Hepatic stellate cell (primary cell): Measurements from ENCODE around the gene MICAL3.

Experiments
- DNase-seq: peaks from one replicate; pipeline ENCODE4 v3.0.0; 2011; ENCODE audit warnings: low spot score

The MICAL3 gene

GRCh38 chr22:17929909-17930308 is 94.5 kb downstream of the MICAL3 start:
- DNase-seq = no peak

- no peak for DNase-seq
These were observed 96.0 kb downstream of the MICAL3 start for GRCh38 chr22:17928391-17928790.

DNA sequence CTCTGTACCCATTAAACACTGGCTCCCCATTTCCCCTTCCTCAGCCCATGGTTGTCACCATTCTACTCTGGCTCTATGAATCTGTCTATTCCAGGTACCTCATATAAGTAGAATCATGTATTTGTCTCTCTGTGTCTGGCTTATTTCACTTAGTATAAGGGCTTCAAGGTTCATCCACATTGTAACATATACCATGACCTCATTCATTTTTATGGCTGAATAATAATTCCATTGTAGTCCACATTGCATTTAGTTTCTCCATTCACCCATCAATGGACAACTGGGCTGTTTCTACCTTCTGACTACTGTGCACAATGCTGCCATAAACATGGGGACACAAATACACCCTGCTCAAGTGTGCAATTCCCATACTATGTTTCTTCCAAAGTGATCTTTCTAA is 97.3 kb downstream of the MICAL3 start:
- no peak for DNase-seq

DNA sequence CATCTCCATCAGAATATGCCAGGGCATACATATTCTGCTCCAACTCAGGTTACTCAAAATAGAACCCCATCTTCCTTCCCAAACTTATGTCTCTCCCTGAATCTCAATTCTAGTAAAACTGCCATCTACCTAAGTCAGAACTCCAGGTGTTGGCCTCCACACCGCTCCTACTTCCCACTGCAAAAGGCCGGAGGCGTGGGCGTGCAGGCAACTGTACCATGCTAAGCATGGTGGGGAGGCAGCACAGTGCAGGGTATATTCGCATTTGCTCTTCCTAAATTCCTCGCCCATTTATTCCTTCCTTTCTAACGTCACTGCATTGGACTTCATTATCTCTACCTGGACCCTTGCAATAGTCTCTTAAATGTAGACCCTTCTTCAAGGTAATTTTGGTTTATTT is 97.8 kb downstream of the MICAL3 start:
- no peak for DNase-seq

- no peak for DNase-seq
These were observed 98.9 kb downstream of the MICAL3 start for GRCh38 chr22:17925431-17925841.

GRCh38 chr22:17924735-17925364 is 99.5 kb downstream of the MICAL3 start:
- DNase-seq = no peak

DNA sequence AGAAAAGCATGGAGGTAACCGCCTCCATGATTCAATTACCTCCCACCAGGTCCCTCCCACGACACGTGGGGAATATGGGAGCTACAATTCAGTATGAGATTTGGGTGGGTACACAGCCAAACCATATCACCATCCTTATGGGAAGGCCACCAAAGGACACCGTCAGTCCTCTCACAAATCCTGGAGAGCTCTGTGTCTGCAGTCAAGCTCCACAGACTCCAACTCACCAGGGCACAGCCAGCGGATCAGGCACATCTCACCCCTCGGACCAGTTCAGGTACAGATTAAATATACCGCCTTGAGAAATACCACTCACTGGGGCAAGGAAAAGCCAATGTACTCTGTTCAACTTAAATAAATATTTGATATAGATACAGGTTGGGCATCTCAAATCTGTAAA is 100.3 kb downstream of the MICAL3 start:
- DNase-seq = no peak

- peak; percentile 87 for DNase-seq
These were observed 101.1 kb downstream of the MICAL3 start for GRCh38 chr22:17922925-17923903.

GRCh38 chr22:17921871-17922821 is 102.2 kb downstream of the MICAL3 start:
- DNase-seq = no peak

DNA sequence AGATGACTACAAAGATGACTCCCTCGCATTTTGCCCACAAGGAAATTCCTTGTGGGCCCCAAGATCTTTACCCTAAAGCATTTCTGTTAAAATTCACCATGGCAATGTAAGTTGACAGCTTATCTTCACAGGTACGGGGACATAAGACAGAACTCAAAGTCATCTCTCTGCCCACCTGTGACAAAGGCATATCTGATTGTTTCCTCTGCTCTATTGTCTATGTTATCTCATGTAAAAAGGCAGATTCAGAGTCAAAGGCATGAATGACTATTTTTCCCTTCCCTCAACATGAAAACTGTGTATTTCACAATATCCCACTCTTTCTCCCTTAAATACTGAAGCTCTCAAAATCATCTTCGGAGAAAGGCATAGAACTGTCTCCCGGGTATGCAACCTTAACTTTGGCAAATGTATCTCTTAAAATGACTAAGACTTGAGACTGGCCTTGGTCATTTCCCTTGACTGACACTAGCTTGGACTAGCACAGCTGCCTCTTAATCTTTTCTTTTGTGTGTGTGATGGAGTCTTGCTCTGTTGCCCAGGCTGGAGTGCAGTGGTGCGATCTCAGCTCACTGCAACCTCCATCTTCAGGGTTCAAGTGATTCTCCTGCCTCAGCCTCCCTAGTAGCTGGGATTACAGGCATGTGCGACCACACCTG is 103.2 kb downstream of the MICAL3 start:
- DNase-seq = no peak

- DNase-seq = peak; percentile 31
These were observed 104.2 kb downstream of the MICAL3 start for GRCh38 chr22:17920145-17920605.

DNA sequence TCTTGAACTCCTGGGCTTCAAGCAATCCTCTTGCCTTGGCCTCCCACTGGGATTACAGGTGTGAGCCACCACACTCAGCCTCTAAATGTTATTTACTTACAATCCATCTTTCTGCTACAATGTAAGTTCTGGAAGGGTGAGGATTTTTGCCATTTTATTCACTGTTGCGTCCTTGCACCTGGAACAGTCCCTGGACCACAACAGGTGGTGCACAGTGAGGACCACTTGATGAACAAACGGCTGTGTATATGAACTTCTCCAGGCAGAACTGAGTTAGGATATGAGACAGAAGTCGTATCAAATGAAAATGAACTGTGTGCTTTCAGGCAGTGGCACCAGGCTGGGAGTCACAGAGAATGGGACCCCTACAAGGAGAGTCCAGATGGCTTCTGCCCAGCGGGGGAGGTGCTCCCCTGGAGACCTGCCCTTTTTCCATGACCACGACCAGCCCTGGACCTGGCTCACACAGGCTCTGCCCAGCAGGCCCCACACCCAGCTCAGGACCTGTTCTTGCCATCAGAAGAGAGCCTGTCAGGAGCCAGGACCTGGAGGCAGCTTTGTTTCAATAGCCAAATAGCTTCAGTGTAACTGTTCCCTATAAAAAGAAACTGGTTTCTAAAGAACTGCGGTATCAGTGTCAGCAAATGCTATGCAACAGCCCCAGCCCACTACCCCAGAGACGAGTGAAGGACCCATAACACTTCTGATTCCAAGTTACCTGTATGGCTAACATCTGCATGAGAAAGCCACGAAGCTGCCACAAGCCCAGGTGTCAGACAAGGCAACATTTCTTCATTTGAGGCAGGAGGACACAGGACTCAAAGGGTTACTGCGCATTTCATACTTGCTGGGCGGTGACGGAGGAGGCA is 104.9 kb downstream of the MICAL3 start:
- DNase-seq = no peak

DNA sequence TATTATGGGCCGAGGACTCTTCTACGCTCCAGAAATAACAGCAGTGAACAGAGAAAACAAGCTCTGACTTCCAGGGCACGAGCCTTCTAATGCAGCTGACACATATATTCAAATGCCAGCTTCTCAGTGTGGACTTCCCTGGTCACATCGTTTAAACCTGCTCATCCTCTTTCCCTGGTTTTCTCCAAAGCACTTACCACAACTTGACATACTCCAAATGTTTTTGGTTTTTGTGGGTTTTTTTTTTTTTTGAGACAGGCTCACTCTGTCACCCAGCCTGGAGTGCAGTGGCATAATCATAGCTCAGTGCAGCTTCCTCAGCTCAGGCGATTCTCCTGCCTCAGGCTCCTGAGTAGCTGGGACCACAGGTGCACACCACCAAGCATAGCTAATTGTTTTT is 105.5 kb downstream of the MICAL3 start:
- peak; percentile 79 for DNase-seq

GRCh38 chr22:17917490-17917983 is 106.8 kb downstream of the MICAL3 start:
- no peak for DNase-seq

GRCh38 chr22:17916226-17916889 is 108.0 kb downstream of the MICAL3 start:
- no peak for DNase-seq

DNA sequence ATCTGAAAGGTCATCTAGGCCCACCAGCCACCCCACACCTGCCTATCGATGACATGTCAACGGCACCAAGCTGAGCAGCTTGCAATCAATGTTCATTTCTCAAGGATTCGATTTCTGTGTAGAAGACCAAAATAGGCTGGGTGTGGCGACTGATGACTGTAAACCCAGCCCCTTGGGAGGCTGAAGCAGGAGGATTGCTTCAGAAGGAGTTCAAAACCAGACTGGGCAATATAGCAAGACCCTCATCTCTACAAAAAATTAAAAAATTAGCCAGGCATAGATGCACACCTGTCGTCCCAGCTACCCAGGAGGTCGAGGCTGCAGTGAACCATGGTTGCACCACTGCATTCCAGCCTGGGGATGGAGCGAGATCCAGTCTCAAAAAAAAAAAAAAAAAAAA is 108.7 kb downstream of the MICAL3 start:
- DNase-seq = no peak

DNA sequence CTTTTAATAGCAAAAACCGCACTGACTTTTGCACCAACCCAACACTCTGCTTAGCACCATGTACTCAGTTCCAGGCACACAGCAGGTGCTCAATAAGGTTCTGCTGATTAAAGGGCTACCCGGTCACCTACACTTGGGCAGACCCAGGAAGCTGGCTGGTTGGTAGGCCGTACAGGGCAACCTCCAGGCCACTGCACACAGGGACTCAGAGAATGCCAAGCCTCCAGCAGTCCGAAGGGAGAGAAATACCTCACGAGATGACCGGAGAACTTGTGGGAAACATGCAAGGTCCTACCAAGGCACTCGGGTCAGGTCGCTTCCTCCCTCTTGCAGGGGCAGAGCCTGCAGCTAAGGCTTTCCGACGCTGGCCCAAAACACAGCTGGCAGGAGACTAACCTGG is 109.2 kb downstream of the MICAL3 start:
- no peak for DNase-seq

- no peak for DNase-seq
These were observed 109.9 kb downstream of the MICAL3 start for GRCh38 chr22:17914474-17914873.

- no peak for DNase-seq
These were observed 110.5 kb downstream of the MICAL3 start for GRCh38 chr22:17913801-17914347.
